GM19023 (cell line): Measurements from ENCODE around the gene MAPKAPK2.

ENCODE experiments used
- ATAC-seq: cut with Tn5 transposase; IDR thresholded peaks from one replicate; pipeline ENCODE4 v1.9.1; 2021; ENCODE audit warnings: mild to moderate bottlenecking, moderate library complexity; ENCODE audit not compliant: unreplicated experiment

MAPKAPK2 gene

GRCh38 chr1:206658981-206659273 is 25.8 kb upstream of the MAPKAPK2 start:
- no peak for ATAC-seq

- no peak for ATAC-seq
Measured at GRCh38 chr1:206660136-206660535, 24.6 kb upstream of the MAPKAPK2 start.

GRCh38 chr1:206661161-206661820 is 23.4 kb upstream of the MAPKAPK2 start:
- ATAC-seq = no peak

- ATAC-seq = no peak
Measured at GRCh38 chr1:206662396-206663092, 22.2 kb upstream of the MAPKAPK2 start.

- no peak for ATAC-seq
Measured at GRCh38 chr1:206663362-206663761, 21.3 kb upstream of the MAPKAPK2 start.

GRCh38 chr1:206663832-206664652 is 20.7 kb upstream of the MAPKAPK2 start:
- ATAC-seq = peak; percentile 77

- no peak for ATAC-seq
Measured at GRCh38 chr1:206664740-206665139, 20.0 kb upstream of the MAPKAPK2 start.

GRCh38 chr1:206666031-206666561 is 18.6 kb upstream of the MAPKAPK2 start:
- ATAC-seq = no peak

- ATAC-seq = no peak
Measured at GRCh38 chr1:206666954-206667665, 17.6 kb upstream of the MAPKAPK2 start.

- ATAC-seq = no peak
Measured at GRCh38 chr1:206668351-206668750, 16.4 kb upstream of the MAPKAPK2 start.

- no peak for ATAC-seq
Measured at GRCh38 chr1:206668874-206669410, 15.8 kb upstream of the MAPKAPK2 start.

GRCh38 chr1:206672011-206672688 is 12.6 kb upstream of the MAPKAPK2 start:
- no peak for ATAC-seq

- ATAC-seq = no peak
Measured at GRCh38 chr1:206672844-206673758, 11.6 kb upstream of the MAPKAPK2 start.

GRCh38 chr1:206674236-206674635 is 10.5 kb upstream of the MAPKAPK2 start:
- no peak for ATAC-seq

- no peak for ATAC-seq
Measured at GRCh38 chr1:206674745-206675175, 9.9 kb upstream of the MAPKAPK2 start.

GRCh38 chr1:206676499-206676898 is 8.2 kb upstream of the MAPKAPK2 start:
- ATAC-seq = no peak

- ATAC-seq = no peak
Measured at GRCh38 chr1:206678490-206678889, 6.2 kb upstream of the MAPKAPK2 start.

- peak; percentile 81 for ATAC-seq
Measured at GRCh38 chr1:206679738-206680211, 4.9 kb upstream of the MAPKAPK2 start.

- ATAC-seq = no peak
Measured at GRCh38 chr1:206680279-206680678, 4.4 kb upstream of the MAPKAPK2 start.
